ENCODE data around the gene U2AF2.

U2AF2 gene

DNA sequence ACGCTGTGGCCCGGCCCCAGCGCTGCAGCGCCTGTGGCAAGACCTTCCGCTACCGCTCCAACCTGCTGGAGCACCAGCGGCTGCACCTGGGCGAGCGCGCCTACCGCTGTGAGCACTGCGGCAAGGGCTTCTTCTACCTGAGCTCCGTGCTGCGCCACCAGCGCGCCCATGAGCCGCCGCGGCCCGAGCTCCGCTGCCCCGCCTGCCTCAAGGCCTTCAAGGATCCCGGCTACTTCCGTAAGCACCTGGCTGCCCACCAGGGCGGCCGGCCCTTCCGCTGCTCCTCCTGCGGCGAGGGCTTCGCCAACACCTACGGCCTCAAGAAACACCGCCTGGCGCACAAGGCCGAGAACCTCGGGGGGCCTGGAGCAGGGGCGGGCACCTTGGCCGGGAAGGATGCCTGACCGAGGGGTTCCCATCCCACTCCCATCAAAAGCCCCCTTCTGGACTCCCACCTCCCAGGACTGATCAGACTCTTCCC lies 38.4 kb upstream of the U2AF2 start:
- H3K9me3 Mint-ChIP-seq, result no peaks in the 10 kb centered on the region
- H3K4me1 Mint-ChIP-seq (ENCODE audit: low read depth), result peaks cover 10% of the 10 kb centered on the region
- H3K36me3 Mint-ChIP-seq (ENCODE audit: low read depth), result peaks cover 26% of the 10 kb centered on the region
- no peak overlapping the region for H3K27ac Mint-ChIP-seq
- H3K27me3 Mint-ChIP-seq (ENCODE audit: low read depth), result no peaks in the 10 kb centered on the region
- H3K4me3 Mint-ChIP-seq, result no peak overlapping the region

DNA sequence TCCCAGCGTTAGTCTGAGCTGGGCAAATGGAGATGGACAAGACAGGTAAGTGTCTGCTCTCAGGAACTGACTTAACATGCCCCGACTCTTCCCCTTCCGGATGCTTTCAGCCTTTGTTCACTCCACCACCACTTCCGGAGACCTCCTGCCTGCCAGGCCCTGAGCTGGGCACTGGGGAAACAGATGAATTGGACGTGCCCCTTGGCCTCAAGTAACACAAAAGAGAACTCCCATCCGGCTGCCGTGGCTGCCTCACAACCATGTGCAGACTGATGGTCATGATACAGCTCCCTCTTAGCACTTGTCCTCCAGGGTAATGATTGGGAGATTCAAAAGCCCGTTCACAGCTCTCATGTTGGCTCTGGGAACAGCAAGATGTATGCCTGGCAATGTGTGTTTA lies 37.4 kb upstream of the U2AF2 start:
- Mint-ChIP-seq H3K27me3 (ENCODE audit: low read depth) (no peaks in the 10 kb centered on the region), H3K4me1 (ENCODE audit: low read depth) (peaks cover 10% of the 10 kb centered on the region), H3K4me3 (no peak overlapping the region), H3K9me3 (no peaks in the 10 kb centered on the region), H3K27ac (no peak overlapping the region), H3K36me3 (ENCODE audit: low read depth) (peaks cover 26% of the 10 kb centered on the region)

DNA sequence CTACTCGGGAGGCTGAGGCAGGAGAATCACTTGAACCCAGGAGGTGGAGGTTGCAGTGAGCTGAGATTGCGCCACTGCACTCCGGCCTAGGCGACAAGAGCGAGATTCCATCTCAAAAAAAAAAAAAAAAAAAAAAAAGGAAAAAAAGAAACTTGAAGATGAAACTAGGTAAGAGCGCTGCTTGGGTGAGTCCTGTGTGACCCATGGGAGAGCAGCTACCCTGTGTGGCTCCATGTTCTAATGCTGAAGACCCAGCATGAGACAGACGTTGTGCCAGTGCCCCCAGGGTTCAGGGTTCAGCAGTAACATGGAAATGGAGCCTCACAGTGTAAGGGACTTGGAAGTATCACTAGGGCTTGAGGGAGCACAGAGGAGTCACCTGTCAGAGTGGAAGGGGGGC lies 36.4 kb upstream of the U2AF2 start:
- H3K27me3 Mint-ChIP-seq (ENCODE audit: low read depth), result no peaks in the 10 kb centered on the region
- peaks cover 7% of the 10 kb centered on the region for H3K4me1 Mint-ChIP-seq (ENCODE audit: low read depth)
- no peak overlapping the region for H3K4me3 Mint-ChIP-seq
- H3K36me3 Mint-ChIP-seq (ENCODE audit: low read depth), result peaks cover 21% of the 10 kb centered on the region
- H3K27ac Mint-ChIP-seq, result no peak overlapping the region
- no peaks in the 10 kb centered on the region for H3K9me3 Mint-ChIP-seq

DNA sequence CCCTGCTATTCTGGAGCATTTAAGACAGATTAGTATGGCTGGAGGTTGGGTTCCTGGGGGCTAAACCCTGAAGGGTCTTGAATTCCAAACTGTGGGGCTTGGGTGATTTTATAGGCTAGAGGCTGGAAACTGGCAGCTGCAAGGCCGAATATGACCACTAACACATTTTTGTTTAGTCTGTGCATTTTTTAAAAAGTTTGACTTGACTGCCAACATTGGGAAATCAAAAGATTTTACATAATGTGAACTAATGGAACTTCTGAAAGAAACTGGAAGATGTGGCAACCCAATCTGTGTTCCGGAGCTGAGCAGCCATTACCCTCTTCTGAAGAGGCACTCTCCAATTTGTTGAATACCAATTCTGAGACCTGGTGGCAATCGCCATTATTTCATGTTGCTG lies 35.5 kb upstream of the U2AF2 start:
- H3K4me1 Mint-ChIP-seq (ENCODE audit: low read depth), result peaks cover 13% of the 10 kb centered on the region
- no peak overlapping the region for H3K27ac Mint-ChIP-seq
- H3K36me3 Mint-ChIP-seq (ENCODE audit: low read depth), result peaks cover 21% of the 10 kb centered on the region
- H3K9me3 Mint-ChIP-seq, result no peaks in the 10 kb centered on the region
- H3K27me3 Mint-ChIP-seq (ENCODE audit: low read depth), result no peaks in the 10 kb centered on the region
- H3K4me3 Mint-ChIP-seq, result no peak overlapping the region

DNA sequence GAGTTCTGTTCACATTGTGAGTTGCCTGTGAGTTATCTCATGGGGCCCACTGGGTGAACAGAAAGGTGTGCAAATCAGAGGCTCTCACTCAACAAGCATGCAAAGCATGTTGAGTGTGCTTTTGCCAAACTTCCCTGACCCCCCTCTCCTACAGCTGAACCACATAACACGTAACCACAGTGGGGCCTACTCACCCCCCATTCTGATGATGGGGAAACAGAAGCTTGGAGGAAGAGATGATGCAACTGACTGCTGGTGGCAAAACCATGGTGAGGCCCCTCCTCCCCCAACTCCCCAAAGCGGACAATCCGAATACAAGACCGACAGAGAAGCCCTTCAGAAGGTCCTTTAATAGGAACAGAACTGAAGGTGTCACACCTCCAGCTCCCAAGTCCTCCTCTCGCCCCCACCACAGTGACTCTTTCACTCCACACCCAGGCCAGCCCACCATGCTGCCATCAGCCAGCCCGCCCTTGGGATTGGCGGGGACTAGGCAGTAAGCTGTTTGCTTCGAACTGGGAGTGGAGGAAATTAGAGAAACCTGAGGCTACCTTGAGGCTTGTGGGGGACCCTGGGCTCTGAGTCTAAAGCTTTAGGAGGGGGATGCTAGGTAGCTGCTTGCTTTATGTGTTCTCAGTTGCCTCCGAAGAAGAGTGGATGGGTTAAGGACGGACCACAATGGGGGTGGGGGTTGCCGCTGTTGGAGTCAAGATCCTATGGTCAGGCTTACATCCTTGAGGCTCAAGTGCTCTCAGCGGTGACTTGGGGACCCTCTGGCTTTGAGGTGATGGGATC lies 34.2 kb upstream of the U2AF2 start:
- no peaks in the 10 kb centered on the region for H3K9me3 Mint-ChIP-seq
- H3K27ac Mint-ChIP-seq, result no peak overlapping the region
- H3K4me1 Mint-ChIP-seq (ENCODE audit: low read depth), result peaks cover 19% of the 10 kb centered on the region
- H3K4me3 Mint-ChIP-seq, result no peak overlapping the region
- H3K36me3 Mint-ChIP-seq (ENCODE audit: low read depth), result peaks cover 21% of the 10 kb centered on the region
- no peaks in the 10 kb centered on the region for H3K27me3 Mint-ChIP-seq (ENCODE audit: low read depth)

- Mint-ChIP-seq H3K27ac (no peak overlapping the region), H3K36me3 (ENCODE audit: low read depth) (peaks cover 21% of the 10 kb centered on the region), H3K27me3 (ENCODE audit: low read depth) (no peaks in the 10 kb centered on the region)
These were observed 33.6 kb upstream of the U2AF2 start for GRCh38 chr19:55621205-55621672.

GRCh38 chr19:55621673-55622231 lies 33.1 kb upstream of the U2AF2 start:
- peaks cover 29% of the 10 kb centered on the region for H3K4me1 Mint-ChIP-seq (ENCODE audit: low read depth)
- H3K36me3 Mint-ChIP-seq (ENCODE audit: low read depth), result peaks cover 19% of the 10 kb centered on the region
- H3K4me3 Mint-ChIP-seq, result no peak overlapping the region
- H3K27me3 Mint-ChIP-seq (ENCODE audit: low read depth), result no peaks in the 10 kb centered on the region
- H3K27ac Mint-ChIP-seq, result no peak overlapping the region
- H3K9me3 Mint-ChIP-seq, result no peaks in the 10 kb centered on the region

More at GRCh38 chr19:55621205-55621672, 33.6 kb upstream of the U2AF2 start:
- Mint-ChIP-seq H3K9me3 (no peaks in the 10 kb centered on the region), H3K4me1 (ENCODE audit: low read depth) (peaks cover 23% of the 10 kb centered on the region), H3K4me3 (no peak overlapping the region)

DNA sequence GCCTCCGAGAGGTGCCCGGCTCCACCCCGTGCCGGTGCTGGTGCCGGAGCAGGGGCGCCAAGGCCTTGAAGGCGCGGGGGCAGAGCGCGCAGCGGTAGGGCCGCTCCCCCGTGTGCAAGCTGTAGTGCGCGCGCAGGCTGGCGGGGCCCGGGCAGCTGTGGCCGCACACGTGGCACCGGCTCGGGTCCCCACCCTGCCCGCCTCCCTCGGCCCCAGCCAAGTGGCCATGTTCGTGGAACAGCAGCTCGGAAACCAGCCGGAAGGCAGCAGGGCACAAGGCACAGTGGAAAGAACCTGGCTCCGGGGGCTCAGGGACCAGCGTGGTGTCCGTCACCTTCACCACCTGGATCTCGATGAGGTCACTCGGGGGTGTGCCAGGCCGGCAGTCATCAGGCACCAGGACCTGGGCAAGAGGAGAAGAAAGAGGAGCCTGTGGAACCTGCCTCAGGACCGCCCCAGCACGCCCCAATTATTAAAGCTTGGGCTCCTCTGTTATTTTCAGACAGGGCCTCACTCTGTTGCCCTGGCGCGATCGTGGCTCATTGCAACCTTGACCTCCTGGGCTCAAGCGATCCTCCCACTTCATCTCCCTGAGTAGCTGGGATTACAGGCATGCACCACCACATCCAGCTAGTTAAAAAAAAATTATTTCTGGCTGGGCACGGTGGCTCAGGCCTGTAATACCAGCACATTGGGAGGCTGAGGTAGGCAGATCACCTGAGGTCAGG lies 32.4 kb upstream of the U2AF2 start:
- Mint-ChIP-seq H3K27me3 (ENCODE audit: low read depth) (no peaks in the 10 kb centered on the region), H3K36me3 (ENCODE audit: low read depth) (peaks cover 15% of the 10 kb centered on the region), H3K4me1 (ENCODE audit: low read depth) (peaks cover 34% of the 10 kb centered on the region), H3K27ac (no peak overlapping the region), H3K4me3 (no peak overlapping the region), H3K9me3 (no peaks in the 10 kb centered on the region)

- peaks cover 14% of the 10 kb centered on the region for H3K36me3 Mint-ChIP-seq (ENCODE audit: low read depth)
- peaks cover 4% of the 10 kb centered on the region for H3K27me3 Mint-ChIP-seq (ENCODE audit: low read depth)
- no peaks in the 10 kb centered on the region for H3K9me3 Mint-ChIP-seq
- H3K27ac Mint-ChIP-seq, result peak overlapping the region; percentile 18
- peaks cover 38% of the 10 kb centered on the region for H3K4me1 Mint-ChIP-seq (ENCODE audit: low read depth)
- no peak overlapping the region for H3K4me3 Mint-ChIP-seq
These were observed 31.7 kb upstream of the U2AF2 start for GRCh38 chr19:55623130-55623529.

GRCh38 chr19:55623561-55623960 lies 31.3 kb upstream of the U2AF2 start:
- Mint-ChIP-seq H3K4me1 (ENCODE audit: low read depth) (peaks cover 38% of the 10 kb centered on the region), H3K27ac (no peak overlapping the region), H3K4me3 (no peak overlapping the region), H3K36me3 (ENCODE audit: low read depth) (peaks cover 13% of the 10 kb centered on the region), H3K27me3 (ENCODE audit: low read depth) (peaks cover 5% of the 10 kb centered on the region), H3K9me3 (no peaks in the 10 kb centered on the region)

- Mint-ChIP-seq H3K4me3 (peak within 1 kb of the TSS; percentile 91), H3K9me3 (no peaks in the 10 kb centered on the region), H3K27ac (peak within 1 kb of the TSS; percentile 97), H3K27me3 (ENCODE audit: low read depth) (peaks cover 5% of the 10 kb centered on the region), H3K36me3 (ENCODE audit: low read depth) (peaks cover 12% of the 10 kb centered on the region), H3K4me1 (ENCODE audit: low read depth) (peaks cover 38% of the 10 kb centered on the region)
These were observed 30.5 kb upstream of the U2AF2 start, which contains the start of gene ZNF784 for GRCh38 chr19:55624109-55625003. Gene ZNF784, minus strand, starts transcription at chr19:55624566. Its CDS starts 5 bp downstream, at chr19:55624561.

GRCh38 chr19:55625004-55625326 lies 29.9 kb upstream of the U2AF2 start:
- Mint-ChIP-seq H3K36me3 (ENCODE audit: low read depth) (peaks cover 10% of the 10 kb centered on the region), H3K9me3 (no peaks in the 10 kb centered on the region), H3K27ac (peak overlapping the region; percentile 97), H3K27me3 (ENCODE audit: low read depth) (peaks cover 5% of the 10 kb centered on the region), H3K4me1 (ENCODE audit: low read depth) (peaks cover 38% of the 10 kb centered on the region), H3K4me3 (peak overlapping the region; percentile 91)

GRCh38 chr19:55626350-55626749 lies 28.5 kb upstream of the U2AF2 start:
- Mint-ChIP-seq H3K4me1 (ENCODE audit: low read depth) (peaks cover 34% of the 10 kb centered on the region), H3K9me3 (no peaks in the 10 kb centered on the region), H3K27ac (peak overlapping the region; percentile 90), H3K36me3 (ENCODE audit: low read depth) (peaks cover 3% of the 10 kb centered on the region), H3K4me3 (peak overlapping the region; percentile 75), H3K27me3 (ENCODE audit: low read depth) (peaks cover 5% of the 10 kb centered on the region)

DNA sequence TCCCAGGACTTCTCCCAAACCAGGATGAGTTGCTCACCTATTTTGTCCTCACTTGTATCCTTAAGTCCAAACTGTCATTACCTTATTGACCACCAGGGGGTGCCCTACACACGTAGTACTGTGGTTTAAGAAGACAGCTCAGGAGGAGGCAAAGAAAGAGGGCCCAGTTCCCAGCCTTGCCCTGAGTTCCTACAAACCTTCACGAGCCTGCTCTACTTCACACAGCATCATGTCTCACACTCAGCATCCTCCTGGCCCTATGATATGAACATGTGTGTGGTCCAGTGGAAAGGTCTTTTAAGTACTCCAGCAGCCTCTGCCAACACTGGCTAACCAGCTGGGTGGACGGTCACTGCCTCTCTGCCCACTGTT lies 22.4 kb upstream of the U2AF2 start:
- no peaks in the 10 kb centered on the region for H3K9me3 Mint-ChIP-seq
- H3K4me3 Mint-ChIP-seq, result no peak overlapping the region
- peaks cover 37% of the 10 kb centered on the region for H3K4me1 Mint-ChIP-seq (ENCODE audit: low read depth)
- H3K36me3 Mint-ChIP-seq (ENCODE audit: low read depth), result peaks cover 16% of the 10 kb centered on the region
- H3K27me3 Mint-ChIP-seq (ENCODE audit: low read depth), result peaks cover 5% of the 10 kb centered on the region
- H3K27ac Mint-ChIP-seq, result peak overlapping the region; percentile 42

Data from T-helper 1 cell treated with Interleukin-12 subunit alpha and Interleukin-12 subunit beta and Interleukin-4 antibody, amounts not matched to agents 30 μg/mL and 1 μg/mL, for 36 hours (primary cell).